ENCODE measurements around the gene TRMU.
"Not testable (repeated sequence)": the region's sequence is repeated elsewhere in the genome, so short reads cannot be mapped to it uniquely, and the experiment has no call there.

TRMU gene

DNA sequence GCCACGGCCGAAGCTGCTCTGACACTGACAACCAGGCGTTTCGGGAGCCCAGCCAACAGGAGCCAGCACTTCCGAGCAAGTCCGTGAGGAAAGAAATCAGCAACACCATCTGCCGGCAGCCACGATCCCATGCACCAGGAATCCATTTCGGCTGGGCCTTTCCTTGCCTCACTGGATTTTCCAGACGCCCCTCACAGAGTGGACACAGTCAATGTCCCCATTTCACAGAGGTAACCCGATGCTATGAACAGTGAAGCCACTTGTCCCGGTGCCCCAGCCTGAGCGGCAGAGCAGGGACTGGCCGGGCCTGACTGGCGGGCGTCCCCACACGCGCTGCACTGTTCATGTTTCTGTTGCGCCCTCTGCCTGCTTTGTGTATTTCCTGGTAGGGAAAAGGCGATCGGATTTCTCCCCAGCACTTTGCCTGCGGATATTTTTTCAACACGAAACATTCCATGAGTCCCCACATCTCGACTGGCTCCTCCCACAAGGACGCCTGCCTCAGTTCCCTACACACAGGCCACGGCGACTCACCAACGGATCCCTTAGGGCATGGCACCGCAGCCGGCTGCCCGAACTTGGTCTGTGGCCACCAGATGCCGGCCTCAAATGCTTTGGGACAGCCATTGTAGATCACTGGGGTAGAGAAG is 55.3 kb downstream of the TRMU start:
- no peak for DNase-seq

DNA sequence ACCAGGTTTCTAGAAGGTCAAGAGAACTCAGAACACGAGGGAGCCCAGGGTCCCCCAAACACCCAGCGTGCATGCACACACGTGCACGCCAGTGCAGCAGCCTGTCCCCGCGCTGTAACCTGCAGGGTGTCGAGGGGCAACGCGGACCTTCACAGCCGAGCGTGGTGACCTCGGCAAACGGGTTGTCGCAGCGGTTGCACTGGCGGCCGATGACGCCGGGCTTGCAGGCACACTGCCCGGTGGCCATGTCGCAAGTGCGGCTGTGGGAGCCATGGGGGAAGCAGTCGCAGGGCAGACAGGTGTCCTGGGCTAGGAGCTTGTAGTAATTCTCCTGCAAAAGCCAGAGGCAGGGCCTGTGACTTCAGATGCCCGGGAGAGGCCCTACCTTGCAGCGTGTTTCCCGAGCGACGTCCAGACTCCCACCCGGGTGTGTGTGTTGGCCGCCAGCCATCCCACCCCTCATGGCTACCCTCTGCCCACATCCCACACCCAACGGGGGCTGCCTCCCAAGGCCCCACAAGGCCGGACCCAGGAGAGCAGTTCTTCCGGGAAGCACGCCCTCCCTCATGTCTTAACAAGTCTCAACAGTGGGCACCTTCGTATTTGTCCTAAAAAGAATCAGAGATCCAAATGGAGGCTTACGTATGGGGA is 56.1 kb downstream of the TRMU start:
- DNase-seq: no peak

DNA sequence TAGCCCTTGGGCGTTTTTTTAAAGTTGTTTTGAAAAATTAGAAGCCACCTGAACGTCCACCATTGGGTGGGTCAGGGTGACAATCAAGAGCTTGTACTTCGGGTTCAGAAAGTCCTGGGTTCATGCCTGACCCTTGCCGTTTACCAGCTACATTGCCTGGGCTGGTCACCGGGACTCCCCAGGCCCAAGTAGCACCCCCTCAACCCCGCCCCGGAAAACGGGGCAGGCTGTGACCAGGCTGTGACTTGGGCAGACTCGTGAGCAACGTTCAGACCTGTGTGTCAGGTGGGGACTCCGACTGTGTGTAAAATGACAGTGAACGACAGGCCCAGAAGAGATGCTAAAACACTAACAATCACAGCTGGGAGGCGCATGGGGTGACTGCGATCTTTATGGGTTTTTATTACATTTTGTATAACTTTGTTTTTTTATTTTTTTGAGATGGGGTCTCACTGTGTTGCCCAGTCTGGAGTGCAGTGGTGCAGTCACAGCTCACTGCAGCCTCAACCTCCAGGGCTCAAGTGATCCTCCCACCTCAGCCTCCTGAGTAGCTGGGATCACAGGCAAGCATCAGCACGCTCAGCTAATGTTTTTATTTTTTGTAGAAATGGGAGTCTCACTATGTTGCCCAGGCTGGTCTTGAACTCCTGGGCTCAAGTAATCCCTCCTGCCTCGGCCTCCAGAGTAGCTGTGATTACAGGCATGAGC is 56.8 kb downstream of the TRMU start:
- no peak for DNase-seq

DNA sequence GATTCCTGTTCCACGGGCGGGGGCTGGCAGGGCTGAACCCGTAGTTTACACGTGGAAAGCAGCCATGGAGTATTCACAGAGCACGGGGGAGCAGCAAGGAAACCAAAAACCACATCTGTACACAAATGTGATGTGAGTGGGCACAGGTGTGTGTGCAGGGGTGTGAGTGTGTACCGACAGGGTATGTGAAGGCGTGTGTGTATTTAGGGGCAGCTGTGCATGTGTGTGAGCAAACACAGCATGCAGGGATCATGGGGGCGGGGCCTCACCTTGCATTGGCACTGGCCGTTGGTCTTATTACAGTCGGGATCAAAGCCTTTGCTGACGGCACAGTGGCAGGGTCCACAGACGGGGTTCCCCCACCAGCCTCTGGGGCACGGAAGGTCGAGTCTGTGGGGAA is 58.4 kb downstream of the TRMU start:
- no peak for DNase-seq

DNA sequence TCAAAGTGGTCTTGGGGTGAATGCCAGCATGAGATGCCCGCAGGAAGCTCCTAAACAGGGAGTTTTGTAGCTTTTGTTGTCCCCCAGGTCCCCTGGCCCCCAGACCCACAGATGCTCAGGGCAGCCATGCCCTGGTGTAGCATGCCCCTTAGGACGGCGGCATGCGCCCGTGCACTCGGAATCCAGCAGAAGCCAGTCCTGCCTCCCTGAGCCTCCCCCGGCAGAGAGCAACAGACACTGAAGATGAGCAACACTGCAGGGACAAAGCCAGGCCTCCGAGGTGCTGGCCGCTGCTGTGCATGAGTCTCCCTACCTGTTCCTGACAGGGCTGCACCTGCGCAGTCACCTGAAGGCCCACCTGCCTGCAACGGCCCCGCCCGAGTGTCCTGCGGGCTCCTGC is 59.1 kb downstream of the TRMU start:
- no peak for DNase-seq

DNA sequence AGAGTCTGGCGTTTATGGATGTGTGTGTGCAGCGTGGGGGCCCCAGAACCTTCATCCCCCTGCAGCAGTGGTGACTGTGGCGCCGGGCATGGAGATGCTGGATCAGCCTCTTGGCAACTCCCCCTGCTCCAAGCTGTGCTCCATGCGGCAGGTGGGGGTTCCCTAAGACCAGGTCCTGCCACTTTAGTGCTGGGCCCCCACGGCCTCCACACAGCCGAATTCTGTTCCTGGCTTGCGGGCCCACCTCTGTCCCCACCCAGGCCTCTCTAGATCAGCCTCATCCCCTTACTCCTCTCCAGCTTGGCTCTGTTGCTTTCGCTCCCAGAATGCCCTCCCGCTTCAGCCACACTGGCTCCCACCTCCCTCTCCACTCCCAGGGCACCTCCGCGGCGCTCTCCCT is 59.6 kb downstream of the TRMU start:
- DNase-seq: no peak

DNA sequence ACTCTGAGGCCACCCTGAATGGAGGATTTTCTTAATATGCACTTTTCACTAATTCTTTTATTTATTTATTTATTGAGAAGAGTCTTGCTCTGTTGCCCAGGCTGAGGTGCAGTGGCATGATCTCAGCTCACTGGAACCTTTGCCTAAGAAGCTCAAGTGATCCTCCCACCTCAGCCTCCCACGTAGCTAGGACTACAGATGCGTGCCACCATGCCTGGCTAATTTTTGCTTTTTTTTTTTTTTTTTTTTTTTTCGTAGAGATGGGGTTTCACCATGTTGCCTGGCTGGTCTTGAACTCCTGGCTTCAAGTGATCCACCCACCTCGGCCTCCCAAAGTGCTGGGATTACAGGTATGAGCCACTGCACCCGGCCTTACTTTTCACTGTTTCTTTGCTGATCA is 61.5 kb downstream of the TRMU start:
- DNase-seq: not testable (repeated sequence)

DNA sequence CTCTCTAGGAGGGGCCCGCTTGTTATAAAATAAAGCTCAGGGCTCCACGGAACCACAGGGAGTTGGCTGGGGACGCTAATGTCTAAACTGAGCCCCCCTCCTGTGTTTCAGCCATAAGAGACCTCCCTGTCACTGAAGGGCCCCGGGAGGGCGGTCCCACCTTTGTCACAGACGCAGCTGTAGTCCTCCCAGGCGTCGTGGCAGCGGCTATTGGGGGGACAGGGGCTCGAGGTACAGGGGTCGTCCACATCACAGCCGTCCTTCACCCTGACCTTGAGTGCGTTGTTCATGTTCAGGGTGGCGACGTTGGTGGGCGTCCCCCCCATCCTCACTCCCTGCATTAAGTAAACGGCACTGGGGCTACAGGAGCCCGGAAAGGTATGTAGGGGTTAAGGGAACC is 62.0 kb downstream of the TRMU start:
- no peak for DNase-seq

DNA sequence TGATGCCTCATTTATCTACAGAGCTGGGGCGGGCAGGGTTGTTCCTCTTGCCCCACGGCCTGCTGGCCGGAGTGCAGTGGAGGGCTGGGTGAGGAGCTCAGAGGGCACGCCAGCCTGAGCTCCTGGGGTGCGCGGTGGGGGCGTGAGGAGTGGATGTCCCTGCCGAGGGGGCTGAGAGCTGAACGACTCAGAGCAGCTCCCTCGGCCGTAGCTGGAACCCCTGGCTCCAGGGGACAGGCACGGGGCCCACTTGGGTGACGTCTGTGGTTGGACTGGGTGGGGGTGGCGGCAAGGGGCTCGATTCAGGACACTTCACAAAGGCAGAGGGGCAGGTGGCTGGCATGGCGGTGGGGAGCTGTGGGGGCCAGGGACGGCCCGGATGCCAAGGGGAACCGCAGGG is 62.4 kb downstream of the TRMU start:
- no peak for DNase-seq

DNA sequence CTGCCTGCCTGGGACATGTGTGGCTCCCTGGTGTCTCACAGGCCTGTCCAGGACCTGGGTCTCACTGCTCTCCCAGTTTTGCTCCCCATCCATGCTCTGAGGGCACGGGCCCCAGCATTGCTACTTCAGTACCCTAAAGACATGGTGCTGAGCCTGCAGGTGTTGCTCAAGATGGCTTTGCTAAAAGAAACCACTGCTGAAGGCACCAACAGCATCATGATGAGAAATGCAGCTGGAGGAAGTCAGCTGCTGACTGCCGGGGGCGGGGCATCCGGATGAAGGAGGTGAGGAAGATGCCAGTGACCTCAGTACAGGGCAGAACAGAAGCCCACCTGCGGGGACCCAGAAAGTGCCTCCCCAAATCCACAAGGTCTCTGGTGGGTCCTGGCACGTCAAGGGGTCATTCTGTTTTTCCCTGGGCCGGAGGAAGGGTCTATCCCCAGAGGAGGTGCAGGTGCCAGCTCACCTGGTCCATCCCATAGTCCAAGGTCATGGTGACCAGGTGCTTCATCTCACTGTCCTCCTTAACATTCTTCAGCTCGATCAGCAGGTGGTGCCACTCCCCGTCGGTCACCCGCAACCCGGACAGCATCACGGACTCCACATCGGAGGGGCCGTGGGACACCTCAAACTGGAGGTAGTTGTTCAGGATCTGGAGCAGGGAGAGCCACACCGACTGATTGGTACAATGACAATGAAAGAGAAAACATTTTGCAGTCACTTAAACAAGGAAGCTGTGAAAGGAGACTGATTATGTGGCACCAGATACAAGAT is 63.9 kb downstream of the TRMU start:
- DNase-seq: no peak

DNA sequence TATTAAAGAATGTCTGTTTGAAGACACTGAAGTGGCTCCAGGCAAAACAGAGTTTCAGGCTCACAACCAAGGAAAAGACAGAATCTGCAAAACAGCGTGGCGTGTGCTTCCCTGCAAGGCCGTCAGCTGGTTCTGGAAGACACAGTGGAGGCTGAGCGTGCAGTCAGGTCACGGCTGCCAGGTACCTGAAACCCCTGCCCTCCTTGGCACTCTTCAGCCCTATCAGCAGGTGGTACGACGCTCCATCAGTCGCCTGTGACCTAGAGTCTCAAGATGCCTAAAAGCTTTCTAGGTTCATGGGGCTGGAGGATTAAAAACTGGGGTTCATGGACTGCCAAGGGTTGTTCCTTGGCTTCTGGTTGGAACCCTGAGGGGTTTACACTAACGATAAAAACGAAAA is 65.9 kb downstream of the TRMU start:
- no peak for DNase-seq

DNA sequence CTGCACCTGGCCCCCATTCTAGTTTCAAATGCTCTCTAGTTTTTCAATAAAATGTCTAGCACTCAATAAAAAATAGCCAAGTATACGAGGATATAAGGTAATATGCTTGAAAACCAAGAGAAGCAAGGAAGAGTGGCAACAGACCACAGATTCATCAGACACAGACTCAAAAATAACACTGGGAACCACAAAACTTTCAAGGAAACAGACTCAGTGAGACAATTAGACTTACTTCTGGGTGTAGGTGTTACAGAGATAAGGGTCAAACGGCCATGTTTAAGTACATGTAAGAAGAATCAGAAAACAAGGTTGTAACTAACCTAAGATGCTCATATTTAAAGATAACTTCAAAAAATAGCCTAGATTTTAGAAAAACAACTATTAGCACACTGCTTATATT is 67.0 kb downstream of the TRMU start:
- DNase-seq: no peak

DNA sequence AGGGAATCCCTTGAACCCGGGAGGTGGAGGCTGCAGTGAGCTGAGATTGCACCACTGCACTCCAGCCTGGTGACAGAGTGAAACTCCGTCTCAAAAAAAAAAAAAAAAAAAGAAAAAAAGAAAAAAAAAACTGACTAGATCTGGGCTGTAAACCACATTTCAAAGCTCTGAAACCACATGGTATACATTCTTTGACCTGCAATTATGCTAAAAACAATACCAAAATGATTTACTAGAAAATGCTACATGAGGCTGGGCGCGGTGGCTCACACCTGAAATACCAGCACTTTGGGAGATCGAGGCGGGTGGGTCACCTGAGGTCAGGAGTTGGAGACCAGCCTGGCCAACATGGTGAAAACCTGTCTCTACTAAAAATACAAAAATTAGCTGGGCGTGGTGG is 68.4 kb downstream of the TRMU start:
- DNase-seq: not testable (repeated sequence)

DNA sequence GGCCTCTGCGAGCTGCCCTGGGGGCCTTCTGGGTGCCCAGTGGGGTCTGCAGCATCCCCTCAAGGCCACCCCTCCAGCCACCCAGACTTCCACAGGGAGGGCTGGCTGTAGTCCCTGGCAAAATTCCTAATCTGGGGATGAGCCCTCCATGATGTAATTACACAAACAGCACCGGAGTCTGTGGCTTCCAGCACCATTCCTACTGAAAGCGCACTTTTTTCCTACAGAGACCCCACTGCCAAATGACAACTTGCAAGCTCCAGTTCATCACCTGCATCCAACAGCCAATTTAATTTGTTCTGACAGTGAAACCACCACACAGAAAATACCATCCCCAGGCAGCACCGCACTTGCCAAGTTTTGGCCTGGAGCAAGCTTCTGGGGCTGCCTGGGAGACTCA is 70.4 kb downstream of the TRMU start:
- no peak for DNase-seq

DNA sequence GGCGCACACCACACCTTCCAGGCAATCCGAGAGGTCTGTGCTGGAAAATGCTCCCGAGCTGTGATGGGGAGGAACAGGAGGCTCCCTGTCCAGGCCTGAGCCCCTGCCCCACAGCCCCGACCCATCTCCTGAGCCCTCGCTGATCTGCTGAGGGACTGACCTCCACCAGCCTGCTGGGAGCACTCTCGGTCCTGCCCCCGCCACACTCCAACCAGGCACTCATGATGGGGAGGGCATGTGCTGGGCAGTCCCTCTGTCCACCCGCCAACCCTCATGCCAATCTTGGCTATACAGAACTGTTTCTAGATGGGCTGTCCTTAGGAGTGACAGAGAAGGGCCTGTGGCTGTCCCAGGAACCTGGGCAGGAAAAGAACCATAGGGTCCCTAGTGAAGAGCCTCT is 70.8 kb downstream of the TRMU start:
- no peak for DNase-seq

DNA sequence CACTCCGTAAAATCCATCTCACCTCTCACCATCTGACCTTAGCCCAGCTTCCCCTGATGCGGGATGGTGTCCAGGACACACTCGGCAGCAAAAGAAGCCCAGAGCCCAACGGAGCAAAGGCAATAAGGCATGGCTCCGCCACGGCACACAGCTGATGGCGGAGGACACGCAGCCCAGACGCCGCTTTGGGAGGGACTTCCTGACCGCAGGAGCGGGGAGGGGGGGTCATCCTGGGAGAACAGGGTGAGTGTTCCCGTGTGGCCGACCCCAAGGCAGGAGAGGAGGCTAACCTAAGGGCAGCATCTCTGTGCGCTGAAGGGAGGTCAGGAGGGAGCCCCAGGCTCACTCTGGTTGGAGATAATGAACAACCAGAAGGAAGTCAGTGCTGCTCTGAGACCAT is 71.3 kb downstream of the TRMU start:
- DNase-seq: no peak

All from suppressor macrophage treated with lipopolysaccharide for 4 hours (primary cell).